HG02571 (cell line): ENCODE measurements around the gene LHFPL2.

ENCODE experiments used
- ATAC-seq: cut with Tn5 transposase; IDR thresholded peaks from one replicate; pipeline ENCODE4 v1.9.1; 2021; ENCODE audit warnings: mild to moderate bottlenecking, moderate library complexity; ENCODE audit not compliant: unreplicated experiment

The LHFPL2 gene

DNA sequence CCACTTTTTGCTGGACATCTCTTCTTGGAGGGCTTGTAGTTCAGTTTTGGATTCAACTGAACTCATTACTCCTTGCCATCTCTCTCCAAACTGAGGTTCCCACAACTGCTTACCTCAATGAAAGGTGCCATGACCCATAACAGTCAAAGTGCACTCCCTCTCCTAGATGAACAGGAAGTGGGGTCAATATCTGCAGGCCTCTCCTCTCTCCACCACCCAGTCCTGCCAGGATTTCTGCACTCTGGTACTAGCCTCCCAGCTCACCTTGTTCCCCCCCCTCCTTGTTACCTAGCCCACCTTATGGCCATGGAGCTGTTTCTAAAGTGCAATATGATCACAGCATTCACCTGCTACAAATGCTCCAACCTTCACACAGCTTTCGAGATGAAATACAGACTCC lies 5.9 kb downstream of the LHFPL2 start:
- no peak for ATAC-seq

GRCh38 chr5:78640662-78641474 lies 7.7 kb downstream of the LHFPL2 start:
- no peak for ATAC-seq

DNA sequence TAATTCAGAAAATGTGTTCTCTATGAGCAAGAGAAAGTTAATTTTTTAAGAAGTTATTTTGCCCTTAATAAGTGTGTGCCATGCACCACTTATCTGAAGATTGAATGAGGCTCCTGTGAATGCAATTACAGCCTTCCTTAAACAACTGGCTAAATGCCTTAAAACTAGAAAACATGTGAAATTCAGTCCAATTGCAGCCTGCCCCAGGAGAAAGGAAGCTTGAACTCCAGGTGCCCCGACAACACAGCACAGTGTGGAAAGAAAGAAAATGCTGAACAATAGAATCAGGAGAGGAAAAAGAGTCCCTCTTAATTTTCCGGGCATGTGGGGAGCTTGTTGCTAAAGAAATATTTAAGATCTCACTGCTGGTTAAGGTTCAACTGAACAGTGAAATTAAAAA lies 8.8 kb downstream of the LHFPL2 start:
- ATAC-seq, result no peak

GRCh38 chr5:78638973-78639669 lies 9.5 kb downstream of the LHFPL2 start:
- ATAC-seq, result no peak

- ATAC-seq, result no peak
Measured at GRCh38 chr5:78638423-78638822, 10.1 kb downstream of the LHFPL2 start.

GRCh38 chr5:78637468-78637867 lies 11.1 kb downstream of the LHFPL2 start:
- no peak for ATAC-seq

DNA sequence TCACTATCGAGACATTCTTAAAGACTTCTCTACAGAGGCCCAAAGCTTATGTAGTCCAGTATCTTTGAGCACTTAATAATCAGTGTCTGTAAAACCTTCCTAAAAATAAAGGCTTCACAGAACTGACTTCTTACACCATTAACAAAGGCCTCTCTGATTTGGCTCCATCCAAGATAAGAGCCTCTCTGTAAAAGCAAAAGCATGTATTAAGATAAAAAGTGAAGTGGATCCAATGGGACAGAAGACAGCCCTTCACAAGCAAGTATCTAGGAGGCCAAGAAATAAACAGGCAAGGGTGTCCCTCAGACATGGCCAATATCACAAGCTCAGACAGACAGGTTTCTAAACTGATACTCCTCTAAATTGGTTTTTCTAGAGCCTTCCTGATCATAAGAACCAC lies 11.9 kb downstream of the LHFPL2 start:
- no peak for ATAC-seq

GRCh38 chr5:78634634-78635033 lies 13.9 kb downstream of the LHFPL2 start:
- ATAC-seq, result no peak

DNA sequence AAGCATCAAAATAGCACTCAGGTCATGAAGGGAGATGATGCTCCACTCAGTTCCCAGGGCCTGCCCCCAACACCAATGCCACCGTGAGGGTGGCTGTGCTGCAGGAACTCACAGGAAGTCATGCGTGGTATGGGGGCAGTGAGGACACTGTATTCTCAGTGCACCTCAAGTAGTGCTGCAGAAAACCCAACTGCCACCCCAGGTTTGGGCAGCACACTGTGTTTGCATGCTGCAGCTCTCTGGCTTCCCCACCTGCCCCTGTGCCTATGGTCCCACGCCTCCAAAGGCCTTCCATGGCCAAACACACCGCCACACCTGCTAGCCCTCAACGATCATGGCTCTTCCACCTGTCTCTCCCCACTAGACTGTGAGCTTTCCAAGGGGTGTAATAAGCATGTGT lies 14.3 kb downstream of the LHFPL2 start:
- no peak for ATAC-seq

DNA sequence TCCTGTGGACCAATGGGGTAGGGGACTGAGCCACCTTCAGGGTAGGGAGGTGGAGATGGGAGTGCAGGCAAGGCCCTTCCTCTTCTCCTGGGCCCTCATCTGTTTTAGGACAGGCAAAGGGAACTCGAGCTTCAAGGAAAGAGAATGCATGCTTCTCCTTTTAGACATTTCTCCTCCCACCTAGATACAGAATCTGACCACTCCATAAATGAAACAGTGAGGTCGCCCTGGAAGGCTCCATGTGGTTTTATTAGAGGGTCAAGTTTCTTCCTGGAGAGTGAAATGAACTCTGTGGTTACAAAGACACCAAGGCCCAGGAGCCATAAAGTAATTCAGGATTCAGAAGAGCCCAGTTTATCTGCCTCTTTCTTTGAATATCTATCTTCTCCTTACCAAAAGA lies 14.9 kb downstream of the LHFPL2 start:
- ATAC-seq, result no peak

DNA sequence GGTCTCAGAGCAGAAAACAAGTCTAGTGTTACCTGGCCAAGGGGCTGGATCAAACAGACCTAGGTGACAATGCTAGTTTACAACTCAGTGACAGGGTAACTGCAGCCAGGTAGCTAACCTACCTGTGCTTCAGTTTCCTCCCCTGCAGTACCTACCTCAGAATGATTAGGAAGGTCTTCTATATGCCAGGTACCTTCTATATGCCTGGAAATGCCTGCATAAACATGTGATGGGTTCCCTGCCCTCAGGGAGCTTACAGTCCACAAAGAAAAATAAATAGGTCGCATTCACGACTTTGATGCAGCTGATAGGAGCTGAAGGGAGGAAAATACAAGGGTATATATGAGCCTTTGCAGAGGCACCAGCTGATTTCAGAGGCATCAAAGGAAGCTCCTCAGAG lies 16.1 kb downstream of the LHFPL2 start:
- no peak for ATAC-seq

DNA sequence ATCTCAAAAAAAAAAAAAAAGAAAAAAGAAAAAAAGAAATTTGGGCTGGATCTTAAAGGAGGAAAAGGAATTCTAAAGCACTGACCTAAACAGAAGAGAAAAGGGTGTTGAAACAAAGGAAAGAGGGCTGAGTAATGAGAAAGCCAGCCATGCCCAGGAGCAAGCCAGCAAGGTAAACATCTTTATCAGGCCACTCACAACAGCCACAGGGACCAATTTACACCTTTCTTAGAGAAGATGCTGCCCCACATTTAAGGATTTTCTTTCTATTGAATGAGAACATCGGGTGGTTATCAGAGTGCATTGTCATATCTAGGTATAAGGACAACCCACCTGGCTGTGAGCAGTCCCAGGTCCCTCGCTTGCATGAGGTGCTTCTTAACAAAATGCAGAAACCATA lies 16.6 kb downstream of the LHFPL2 start:
- no peak for ATAC-seq

- no peak for ATAC-seq
Measured at GRCh38 chr5:78630047-78630446, 18.5 kb downstream of the LHFPL2 start.

DNA sequence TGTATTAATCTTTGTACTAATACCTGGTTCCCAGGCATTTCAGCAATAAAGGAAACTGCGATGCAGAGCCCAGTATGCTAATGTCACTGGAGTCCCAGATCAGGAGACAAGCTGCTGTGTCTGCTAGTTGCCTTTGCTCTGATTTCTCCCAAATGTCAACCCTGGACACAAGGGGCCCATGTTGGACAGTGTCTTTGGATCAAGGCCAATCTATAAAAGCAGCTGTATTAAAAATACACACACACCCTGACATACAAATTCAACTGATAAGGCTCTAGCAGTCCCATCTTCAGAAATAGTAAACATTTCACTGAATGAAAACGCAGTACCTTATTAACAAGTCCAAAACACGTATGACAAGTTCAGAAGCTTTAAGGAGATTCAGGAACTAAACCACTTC lies 18.9 kb downstream of the LHFPL2 start:
- no peak for ATAC-seq

- no peak for ATAC-seq
Measured at GRCh38 chr5:78628270-78628992, 20.1 kb downstream of the LHFPL2 start.

GRCh38 chr5:78627766-78628165 lies 20.8 kb downstream of the LHFPL2 start:
- no peak for ATAC-seq

- ATAC-seq, result no peak
Measured at GRCh38 chr5:78627175-78627574, 21.4 kb downstream of the LHFPL2 start.

GRCh38 chr5:78626009-78626571 lies 22.5 kb downstream of the LHFPL2 start:
- no peak for ATAC-seq

DNA sequence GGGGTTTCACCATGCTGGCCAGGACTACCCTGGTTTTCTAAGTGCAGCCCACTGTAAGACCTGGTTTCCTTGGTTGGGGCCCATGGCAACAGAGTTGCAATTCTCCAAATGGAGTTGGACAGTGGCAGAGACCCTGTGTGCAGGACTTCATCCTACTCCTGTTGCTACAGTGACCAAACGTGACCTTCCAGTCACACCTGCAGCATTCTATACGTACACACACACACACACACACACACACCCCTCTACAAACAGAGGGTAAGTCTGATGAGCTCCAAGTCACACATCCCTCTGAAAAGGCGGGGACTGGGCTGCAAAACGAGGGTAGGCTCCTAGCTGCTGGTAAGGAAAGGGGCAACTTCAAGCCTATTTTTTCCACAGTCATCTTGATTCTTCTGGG lies 23.6 kb downstream of the LHFPL2 start:
- no peak for ATAC-seq

- ATAC-seq, result no peak
Measured at GRCh38 chr5:78624011-78624541, 24.5 kb downstream of the LHFPL2 start.

DNA sequence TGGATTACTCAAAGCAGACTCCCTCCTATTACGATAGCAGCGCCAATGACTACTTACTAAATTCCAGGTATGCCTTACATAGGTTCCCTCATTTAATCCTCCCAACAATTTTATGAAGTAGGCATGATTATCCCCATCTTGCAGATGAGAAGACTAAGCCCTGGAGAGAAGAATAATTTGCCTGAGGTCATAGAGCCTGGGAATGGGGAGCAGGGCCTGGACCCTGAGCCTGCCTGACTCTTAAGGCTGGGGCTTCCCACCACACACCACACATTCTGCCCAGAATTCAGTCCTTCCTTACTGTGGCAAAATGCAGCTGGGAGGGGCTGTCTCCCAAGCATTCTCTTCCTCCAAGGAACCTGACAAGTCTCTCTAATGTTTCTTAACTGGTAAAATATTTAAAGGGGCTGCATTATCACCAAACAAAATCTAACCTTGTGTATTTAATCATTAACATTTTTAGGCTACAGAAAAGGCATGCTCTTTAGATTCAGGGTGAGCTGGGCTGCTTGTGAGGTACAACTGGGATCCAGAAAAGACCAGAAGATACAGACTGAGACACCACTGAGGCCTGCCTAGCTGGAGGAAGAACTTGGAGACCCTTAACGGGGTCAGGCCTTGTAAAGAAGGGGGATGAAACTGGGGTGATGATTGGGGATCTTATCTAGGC lies 26.1 kb downstream of the LHFPL2 start:
- ATAC-seq, result no peak
